ENCODE data around the gene GET4. TPM values are rescaled to one million over a fixed set of nuclear protein-coding genes. Genes with fewer than 3 reads are reported as not detected.

GET4 gene
- total and polyA plus RNA-seq, 2 of the 8 experiments (the other 6 are each of a cell fraction or from before 2014, with no cell fraction given) = 56.7 to 74.1 TPM

DNA sequence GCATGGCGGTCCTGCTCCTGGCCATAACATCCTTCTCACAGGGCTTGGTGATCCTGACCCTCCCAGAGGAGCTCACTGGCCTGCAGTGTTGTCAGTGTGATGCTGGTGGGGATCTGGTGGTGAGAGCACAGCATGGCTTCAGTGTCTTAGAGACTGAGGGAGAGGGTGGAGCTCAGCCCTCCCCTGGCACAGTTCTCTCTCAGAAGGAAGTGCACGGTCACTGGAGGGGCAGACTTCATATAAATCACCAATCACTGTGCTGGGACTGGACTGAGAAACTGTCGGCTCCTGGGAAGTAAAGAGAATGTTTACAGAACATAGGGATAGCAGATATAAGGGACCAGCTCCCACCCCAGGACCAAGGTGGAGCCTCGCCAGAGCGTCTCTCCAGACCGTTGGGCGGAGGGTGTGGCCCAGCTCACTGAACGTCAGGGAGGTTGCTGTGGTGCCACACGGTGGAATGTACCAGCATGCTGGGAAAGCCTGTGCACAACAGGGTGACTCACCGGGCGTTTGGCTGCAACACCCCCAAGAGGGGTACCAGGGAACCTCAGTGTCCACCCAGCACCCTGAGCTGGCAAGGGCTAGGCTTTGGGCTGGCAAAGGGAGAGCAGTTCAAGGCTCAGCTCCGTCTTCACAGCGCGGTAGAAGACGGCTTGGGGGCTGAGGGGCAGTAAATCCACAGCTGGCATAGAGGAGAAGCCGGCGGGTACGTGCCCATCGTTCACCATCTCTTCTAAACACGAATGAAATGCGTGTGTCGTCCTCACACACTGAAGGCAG is 8.8 kb upstream of the GET4 start:
- H3K27ac ChIP-seq (ENCODE audit: low read depth, low read length) = no peak overlapping the region
- no peak for DNase-seq (ENCODE audit: low read depth in 1 of 2, low spot score in 2 of 2)
- TF ChIP-seq, protein P1, sequence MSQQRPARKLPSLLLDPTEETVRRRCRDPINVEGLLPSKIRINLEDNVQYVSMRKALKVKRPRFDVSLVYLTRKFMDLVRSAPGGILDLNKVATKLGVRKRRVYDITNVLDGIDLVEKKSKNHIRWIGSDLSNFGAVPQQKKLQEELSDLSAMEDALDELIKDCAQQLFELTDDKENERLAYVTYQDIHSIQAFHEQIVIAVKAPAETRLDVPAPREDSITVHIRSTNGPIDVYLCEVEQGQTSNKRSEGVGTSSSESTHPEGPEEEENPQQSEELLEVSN (IDR thresholded peaks at IDR 0.05) = no peak
- no peak for TF ChIP-seq SIRT6 (IDR thresholded peaks at IDR 0.05; ENCODE audit: low read length)

More for the DNA sequence above, 8.8 kb upstream of the GET4 start:
- Histone ChIP-seq H2BK15ac (ENCODE audit: low read length) (no peak overlapping the region), H3K79me1 (ENCODE audit: low read depth, low read length) (peaks cover 6% of the 10 kb centered on the region), H4K8ac (ENCODE audit: extremely low read depth, insufficient read depth, low read length) (no peak overlapping the region), H3K27me3 (replicated peaks in 1 of 4; ENCODE audit: control insufficient read depth in 3 of 4, extremely low read depth in 1 of 4, insufficient read depth in 3 of 4, low read length in 3 of 4) (no peaks in the 10 kb centered on the region), H3K9ac (replicated peaks in 1 of 4; ENCODE audit: extremely low read depth in 1 of 4, low read depth in 3 of 4, low read length in 3 of 4) (no peak overlapping the region), H4K91ac (replicated peaks; ENCODE audit: insufficient read length, low read length) (no peak overlapping the region), H3K4me1 (replicated peaks in 1 of 4; ENCODE audit: control insufficient read depth in 3 of 4, insufficient read depth in 4 of 4, low read length in 3 of 4) (no peaks in the 10 kb centered on the region), H3K14ac (ENCODE audit: insufficient read length) (no peak overlapping the region), H2BK20ac (ENCODE audit: low read length) (no peak overlapping the region), H2AFZ (ENCODE audit: low read length) (no peak overlapping the region), H4K20me1 (replicated peaks in 1 of 2; ENCODE audit: control insufficient read depth in 1 of 2, insufficient read depth in 2 of 2, low read length in 2 of 2) (peaks cover 5 to 10% of the 10 kb centered on the region in 2 experiments), H2BK12ac (ENCODE audit: low read depth, low read length) (no peak overlapping the region), H3K56ac (replicated peaks; ENCODE audit: insufficient read length, low read depth, low read length) (no peak overlapping the region), H2AK5ac (ENCODE audit: low read depth, low read length) (no peak overlapping the region), H3K79me2 (ENCODE audit: control insufficient read depth in 1 of 2, insufficient read depth in 2 of 2, low read length in 2 of 2) (no peaks in the 10 kb centered on the region; a peak in 1 of 4 replicates), H3K4ac (replicated peaks; ENCODE audit: insufficient read length, low read depth, low read length) (no peak overlapping the region), H2BK5ac (ENCODE audit: low read depth, low read length) (no peak overlapping the region; the same call in 1 of the 2 replicates), H3K9me3 (ENCODE audit: insufficient read depth in 2 of 2, low read depth in 1 of 2, low read length in 1 of 2) (no peaks in the 10 kb centered on the region), H3K36me3 (ENCODE audit: control insufficient read depth in 2 of 4, insufficient read depth in 4 of 4, low read length in 3 of 4) (peaks cover 9 to 55% (median 45%) of the 10 kb centered on the region in 4 experiments; a peak in 7 of 8 replicates), H2BK120ac (replicated peaks; ENCODE audit: low read depth, low read length) (no peak overlapping the region), H4K5ac (ENCODE audit: insufficient read length, low read depth, low read length) (no peak overlapping the region), H3K23me2 (ENCODE audit: low read depth, low read length) (no peaks in the 10 kb centered on the region), H3K23ac (ENCODE audit: insufficient read length) (no peak overlapping the region), H3K4me3 (ENCODE audit: extremely low read depth in 1 of 4, insufficient read depth in 2 of 4, low read depth in 3 of 4, low read length in 4 of 4) (no peak overlapping the region), H3K4me2 (ENCODE audit: insufficient read depth in 1 of 2, low read depth in 2 of 2, low read length in 2 of 2) (no peak overlapping the region), H3K18ac (ENCODE audit: extremely low read depth, low read length) (no peak overlapping the region)
- CTCF ChIA-PET (ENCODE audit: partially characterized antibody) = interaction anchor here (1.1 to 1.2 kb wide), 2 partner anchors 31 to 84 kb away, joined by 3 to 4 read pairs; no protein-coding TSS in a partner anchor
- FAIRE-seq = no peak
- POLR2A ChIA-PET (ENCODE audit: partially characterized antibody) = interaction anchor here (1.0 kb wide), 1 partner anchor 8 kb away, joined by 3 read pairs; no protein-coding TSS in a partner anchor
- 93% methylated on average over 22 of the region's 22 CpGs; no CpG with 5 or more reads in 1 of the 2 experiments for WGBS, 2 experiments (ENCODE audit: extremely low coverage in 1 of 2, insufficient coverage in 1 of 2, insufficient read length in 1 of 2, insufficient replicate concordance in 2 of 2, low coverage in 1 of 2, low lambda C conversion rate in 2 of 2, missing lambda C conversion rate in 1 of 2)

Data from H1 (cell line).